HepG2 (cell line): ENCODE results near the gene TCFL5. TPM values are rescaled to one million over a fixed set of nuclear protein-coding genes. Genes with fewer than 3 reads are reported as not detected.
"Not testable (repeated sequence)": the region's sequence is repeated elsewhere in the genome, so short reads cannot be mapped to it uniquely, and the experiment has no call there.

Experiments
- ATF1 ChIP-seq: IDR thresholded peaks from 2 replicates; pipeline ENCODE4 v1.6.1; 2016; ENCODE audit warnings: mild to moderate bottlenecking, control low read depth
- BCL6 ChIP-seq: IDR thresholded peaks from 2 replicates; pipeline ENCODE4 v1.6.1; 2016; ENCODE audit warnings: missing genetic modification reagents, missing compliant biosample characterization
- BHLHE40 ChIP-seq: IDR thresholded peaks from 2 replicates; pipeline ENCODE4 v1.6.1; 2011; ENCODE audit warnings: low read length, improper control_type of control experiment
- ELF3 ChIP-seq: IDR thresholded peaks from 2 replicates; pipeline ENCODE4 v1.6.1; 2016; ENCODE audit warnings: missing genetic modification reagents, missing compliant biosample characterization
- ETV5 ChIP-seq: IDR thresholded peaks from 2 replicates; pipeline ENCODE4 v1.6.1; 2018; ENCODE audit warnings: missing biosample characterization, missing genetic modification reagents, inconsistent platforms, borderline replicate concordance
- FOXA1 ChIP-seq, 2 experiments: fragments of 450-650 bp in 1 of 2; sonication (generic) in 1 of 2; formaldehyde crosslinking in 1 of 2; IDR thresholded peaks; 2 replicates each; pipeline versions ENCODE4 v1.4.0 to v1.6.1; 2016 to 2020; ENCODE audit warnings: missing genetic modification reagents in 1 of 2
- FOXO1 ChIP-seq: sonication (generic); formaldehyde crosslinking; IDR thresholded peaks from 2 replicates; pipeline ENCODE4 v1.4.0; 2020; ENCODE audit warnings: missing genetic modification reagents
- GABPB1 ChIP-seq: IDR thresholded peaks from 2 replicates; pipeline ENCODE4 v1.6.1; 2016; ENCODE audit warnings: mild to moderate bottlenecking, missing genetic modification reagents, moderate library complexity, missing compliant biosample characterization
- HNF4A ChIP-seq: sonication (generic); formaldehyde crosslinking; IDR thresholded peaks from 2 replicates; pipeline ENCODE4 v1.4.0; 2020; ENCODE audit warnings: missing genetic modification reagents
- IKZF5 ChIP-seq: IDR thresholded peaks from 2 replicates; pipeline ENCODE4 v1.6.1; 2018; ENCODE audit warnings: missing genetic modification reagents, mild to moderate bottlenecking, missing compliant biosample characterization
- KDM4B ChIP-seq: sonication (generic); formaldehyde crosslinking; IDR thresholded peaks from 2 replicates; pipeline ENCODE4 v1.4.0; 2020; ENCODE audit warnings: missing genetic modification reagents
- NCOA1 ChIP-seq: sonication (generic); formaldehyde crosslinking; IDR thresholded peaks from 2 replicates; pipeline ENCODE4 v1.9.0; 2021; ENCODE audit warnings: missing genetic modification reagents
- NR2F6 ChIP-seq, 2 experiments: IDR thresholded peaks; 2 replicates each; pipeline ENCODE4 v1.6.1; 2016; ENCODE audit warnings: antibody characterized with exemption in 1 of 2, mild to moderate bottlenecking in 1 of 2
- PHF5A ChIP-seq: IDR thresholded peaks from one replicate; pipeline ENCODE4 v1.6.1; 2018; ENCODE audit warnings: low read depth, missing genetic modification reagents; ENCODE audit not compliant: unreplicated experiment
- RXRB ChIP-seq: IDR thresholded peaks from 2 replicates; pipeline ENCODE4 v1.6.1; 2016; ENCODE audit warnings: borderline replicate concordance, missing genetic modification reagents, missing compliant biosample characterization
- SALL1 ChIP-seq: sonication (generic); formaldehyde crosslinking; IDR thresholded peaks from 2 replicates; pipeline ENCODE4 v1.8.0; 2022; ENCODE audit warnings: mild to moderate bottlenecking, missing genetic modification reagents
- ZBTB25 ChIP-seq: IDR thresholded peaks from 2 replicates; pipeline ENCODE4 v1.6.1; 2018; ENCODE audit warnings: missing genetic modification reagents
- ZBTB26 ChIP-seq: IDR thresholded peaks from 2 replicates; pipeline ENCODE4 v1.6.1; 2016; ENCODE audit warnings: missing compliant biosample characterization, missing genetic modification reagents, borderline replicate concordance
- ZBTB43 ChIP-seq: sonication (generic); formaldehyde crosslinking; conservative IDR thresholded peaks from 2 replicates; pipeline ENCODE4 v1.4.0; 2020; ENCODE audit warnings: missing genetic modification reagents
- ZFP37 ChIP-seq: sonication (generic); formaldehyde crosslinking; IDR thresholded peaks from 2 replicates; pipeline ENCODE4 v1.4.0; 2020; ENCODE audit warnings: missing genetic modification reagents, borderline replicate concordance
- ZNF674 ChIP-seq: sonication (generic); formaldehyde crosslinking; IDR thresholded peaks from 2 replicates; pipeline ENCODE4 v1.5.0; 2020; ENCODE audit warnings: low read depth, mild to moderate bottlenecking, missing genetic modification reagents
- ZNF768 ChIP-seq: sonication (generic); formaldehyde crosslinking; IDR thresholded peaks from 2 replicates; pipeline ENCODE4 v1.4.0; 2020; ENCODE audit warnings: missing genetic modification reagents
- ZNF777 ChIP-seq: sonication (generic); formaldehyde crosslinking; IDR thresholded peaks from 2 replicates; pipeline ENCODE4 v1.4.0; 2020; ENCODE audit warnings: missing genetic modification reagents
- ZNF891 ChIP-seq: sonication (generic); formaldehyde crosslinking; IDR thresholded peaks from 2 replicates; pipeline ENCODE4 v1.5.0; 2020; ENCODE audit warnings: mild to moderate bottlenecking, missing genetic modification reagents
- polyA plus RNA-seq, 8 experiments: library from polyadenylated mRNA; depleted of rRNA in 3 of 8; stranded (reverse) in 7 of 8; unstranded in 1 of 8; fragments of >200 nt; fragmentation: Illumina TruSeq in 4 of 8; extraction: Trizol in 4 of 8; gene quantifications; 2 replicates each; pipeline versions ENCODE4 v1.2.1 to v1.2.3, GENCODE V29; 2011 to 2016; ENCODE audit warnings: low read depth in 4 of 8, missing spikeins in 1 of 8, mixed read lengths in 1 of 8; ENCODE audit not compliant: insufficient read depth in 1 of 8
- total RNA-seq, 5 experiments: library from RNA; depleted of rRNA; stranded (reverse); fragments of >200 nt; fragmentation: Illumina TruSeq; extraction: Trizol; gene quantifications; 2 replicates each; pipeline ENCODE4 v1.2.3, GENCODE V29; 2016; ENCODE audit warnings: low read depth in 1 of 5
- TF ChIP-seq, protein P1 (sequence below): IDR thresholded peaks from 2 replicates; pipeline ENCODE4 v1.6.1; 2016; ENCODE audit warnings: mild to moderate bottlenecking

Gene TCFL5
- total and polyA plus RNA-seq, 2 of the 13 experiments (the other 11 are each of a cell fraction or from before 2014, with no cell fraction given), result 14.8 to 20.0 TPM

GRCh38 chr20:62873681-62874031, 12.0 kb upstream of the TCFL5 start (continued):
- TF ChIP-seq ZBTB26 (CRISPR knock-in tag) (0 out of 2 replicates have a peak, but pooled peaks have one; percentile 49), GABPB1 (CRISPR knock-in tag) (peak; percentile 57; the same call in 1 of the 2 replicates), HNF4A (CRISPR knock-in tag) (0 out of 2 replicates have a peak, but pooled peaks have one; percentile 7), ATF1 (peak; percentile 56), ZBTB25 (CRISPR knock-in tag) (0 out of 2 replicates have a peak, but pooled peaks have one; percentile 9), ZFP37 (CRISPR knock-in tag) (0 out of 2 replicates have a peak, but pooled peaks have one; percentile 51), BHLHE40 (0 out of 2 replicates have a peak, but pooled peaks have one; percentile 9), ELF3 (CRISPR knock-in tag) (peak; percentile 43), KDM4B (0 out of 2 replicates have a peak, but pooled peaks have one; percentile 35), BCL6 (0 out of 2 replicates have a peak, but pooled peaks have one; percentile 30), ZNF891 (CRISPR knock-in tag) (peak; percentile 6; the same call in 1 of the 2 replicates), RXRB (peak; percentile 2; the same call in 1 of the 2 replicates), FOXA1 (CRISPR knock-in tag; IDR thresholded peaks at IDR 0.05) (peak; percentile 37; the same call in 1 of the 2 replicates), ZBTB43 (CRISPR knock-in tag) (0 out of 2 replicates have a peak, but pooled peaks have one; percentile 18), ZNF768 (CRISPR knock-in tag) (peak; percentile 53; the same call in 1 of the 2 replicates), IKZF5 (CRISPR knock-in tag) (peak; percentile 54; the same call in 1 of the 2 replicates), ZNF674 (CRISPR knock-in tag) (0 out of 2 replicates have a peak, but pooled peaks have one; percentile 2), NR2F6 (CRISPR knock-in tag; IDR thresholded peaks at IDR 0.05) (peak; percentile 33; the same call in 1 of the 2 replicates), NCOA1 (CRISPR knock-in tag) (0 out of 2 replicates have a peak, but pooled peaks have one; percentile 29), ETV5 (CRISPR knock-in tag) (0 out of 2 replicates have a peak, but pooled peaks have one; percentile 24), ZNF777 (CRISPR knock-in tag) (peak; percentile 72), PHF5A (CRISPR knock-in tag) (peak; percentile 41), FOXO1 (0 out of 2 replicates have a peak, but pooled peaks have one; percentile 22), SALL1 (peak; percentile 56; the same call in 1 of the 2 replicates)
- TF ChIP-seq, protein P1, sequence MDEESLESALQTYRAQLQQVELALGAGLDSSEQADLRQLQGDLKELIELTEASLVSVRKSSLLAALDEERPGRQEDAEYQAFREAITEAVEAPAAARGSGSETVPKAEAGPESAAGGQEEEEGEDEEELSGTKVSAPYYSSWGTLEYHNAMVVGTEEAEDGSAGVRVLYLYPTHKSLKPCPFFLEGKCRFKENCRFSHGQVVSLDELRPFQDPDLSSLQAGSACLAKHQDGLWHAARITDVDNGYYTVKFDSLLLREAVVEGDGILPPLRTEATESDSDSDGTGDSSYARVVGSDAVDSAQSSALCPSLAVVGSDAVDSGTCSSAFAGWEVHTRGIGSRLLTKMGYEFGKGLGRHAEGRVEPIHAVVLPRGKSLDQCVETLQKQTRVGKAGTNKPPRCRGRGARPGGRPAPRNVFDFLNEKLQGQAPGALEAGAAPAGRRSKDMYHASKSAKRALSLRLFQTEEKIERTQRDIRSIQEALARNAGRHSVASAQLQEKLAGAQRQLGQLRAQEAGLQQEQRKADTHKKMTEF (CRISPR knock-in tag), result peak; percentile 72
- TF ChIP-seq FOXA1, NR2F6 (IDR thresholded peaks at IDR 0.05): not testable (repeated sequence)
